SK-N-SH (cell line): ENCODE measurements around the gene CARS2.

Experiments
- CHD2 ChIP-seq: fragments of 150-350 bp; IDR thresholded peaks from 2 replicates; pipeline ENCODE4 v1.6.1; 2018; ENCODE audit warnings: low read length; ENCODE audit not compliant: partially characterized antibody
- CTCF ChIP-seq: fragments of 200-600 bp; sonication (generic); IDR thresholded peaks from 2 replicates; pipeline ENCODE4 v1.6.1; 2017; ENCODE audit warnings: antibody characterized with exemption, mild to moderate bottlenecking, moderate library complexity
- EZH2phosphoT487 ChIP-seq: fragments of 200-600 bp; sonication (generic); IDR thresholded peaks from 2 replicates; pipeline ENCODE4 v1.6.1; 2017; ENCODE audit warnings: low read depth, mixed run types, mild to moderate bottlenecking, antibody characterized with exemption, moderate library complexity, borderline replicate concordance
- JUND ChIP-seq: IDR thresholded peaks from 2 replicates; pipeline ENCODE4 v1.4.0; 2012
- MAX ChIP-seq: IDR thresholded peaks from 2 replicates; pipeline ENCODE4 v1.4.0; 2012; ENCODE audit warnings: low read depth
- MXI1 ChIP-seq: IDR thresholded peaks from 2 replicates; pipeline ENCODE4 v1.6.1; 2012; ENCODE audit warnings: mild to moderate bottlenecking, low read depth, low read length, improper control_type of control experiment
- NFIC ChIP-seq: IDR thresholded peaks from 2 replicates; pipeline ENCODE4 v1.4.0; 2012; ENCODE audit warnings: borderline replicate concordance
- POLR2AphosphoS5 ChIP-seq: IDR thresholded peaks from 2 replicates; pipeline ENCODE4 v1.6.1; 2012; ENCODE audit warnings: low read depth, low read length
- RAD21 ChIP-seq: IDR thresholded peaks from 2 replicates; pipeline ENCODE4 v1.6.1; 2012; ENCODE audit warnings: mild to moderate bottlenecking, low read length
- SIN3A ChIP-seq: IDR thresholded peaks from 2 replicates; pipeline ENCODE4 v1.6.1; 2012; ENCODE audit warnings: low read depth, mild to moderate bottlenecking, low read length, moderate library complexity, borderline replicate concordance
- TAF1 ChIP-seq: IDR thresholded peaks from 2 replicates; pipeline ENCODE4 v1.6.1; 2012; ENCODE audit warnings: low read depth, mild to moderate bottlenecking, low read length, moderate library complexity, borderline replicate concordance
- USF2 ChIP-seq: fragments of 150-350 bp; IDR thresholded peaks from 2 replicates; pipeline ENCODE4 v1.6.1; 2017; ENCODE audit warnings: antibody characterized with exemption, low read length, low read depth, borderline replicate concordance
- ZBTB33 ChIP-seq: IDR thresholded peaks from 2 replicates; pipeline ENCODE4 v1.4.0; 2012; ENCODE audit warnings: low read depth, borderline replicate concordance
- TF ChIP-seq, protein P1 (sequence below): IDR thresholded peaks from 2 replicates; pipeline ENCODE4 v1.6.1; 2012; ENCODE audit warnings: mild to moderate bottlenecking, low read depth, low read length, moderate library complexity

GRCh38 chr13:110737555-110737954, 31.6 kb upstream of the CARS2 start:
- no peak for TF ChIP-seq CTCF
- TF ChIP-seq MXI1, result no peak
- no peak for TF ChIP-seq SIN3A
- no peak for TF ChIP-seq POLR2AphosphoS5
- TF ChIP-seq MAX, result no peak
- TF ChIP-seq ZBTB33, result no peak
- no peak for TF ChIP-seq TAF1
- no peak for TF ChIP-seq NFIC
- no peak for TF ChIP-seq EZH2phosphoT487
- no peak for TF ChIP-seq JUND
- no peak for TF ChIP-seq USF2
- TF ChIP-seq, protein P1, sequence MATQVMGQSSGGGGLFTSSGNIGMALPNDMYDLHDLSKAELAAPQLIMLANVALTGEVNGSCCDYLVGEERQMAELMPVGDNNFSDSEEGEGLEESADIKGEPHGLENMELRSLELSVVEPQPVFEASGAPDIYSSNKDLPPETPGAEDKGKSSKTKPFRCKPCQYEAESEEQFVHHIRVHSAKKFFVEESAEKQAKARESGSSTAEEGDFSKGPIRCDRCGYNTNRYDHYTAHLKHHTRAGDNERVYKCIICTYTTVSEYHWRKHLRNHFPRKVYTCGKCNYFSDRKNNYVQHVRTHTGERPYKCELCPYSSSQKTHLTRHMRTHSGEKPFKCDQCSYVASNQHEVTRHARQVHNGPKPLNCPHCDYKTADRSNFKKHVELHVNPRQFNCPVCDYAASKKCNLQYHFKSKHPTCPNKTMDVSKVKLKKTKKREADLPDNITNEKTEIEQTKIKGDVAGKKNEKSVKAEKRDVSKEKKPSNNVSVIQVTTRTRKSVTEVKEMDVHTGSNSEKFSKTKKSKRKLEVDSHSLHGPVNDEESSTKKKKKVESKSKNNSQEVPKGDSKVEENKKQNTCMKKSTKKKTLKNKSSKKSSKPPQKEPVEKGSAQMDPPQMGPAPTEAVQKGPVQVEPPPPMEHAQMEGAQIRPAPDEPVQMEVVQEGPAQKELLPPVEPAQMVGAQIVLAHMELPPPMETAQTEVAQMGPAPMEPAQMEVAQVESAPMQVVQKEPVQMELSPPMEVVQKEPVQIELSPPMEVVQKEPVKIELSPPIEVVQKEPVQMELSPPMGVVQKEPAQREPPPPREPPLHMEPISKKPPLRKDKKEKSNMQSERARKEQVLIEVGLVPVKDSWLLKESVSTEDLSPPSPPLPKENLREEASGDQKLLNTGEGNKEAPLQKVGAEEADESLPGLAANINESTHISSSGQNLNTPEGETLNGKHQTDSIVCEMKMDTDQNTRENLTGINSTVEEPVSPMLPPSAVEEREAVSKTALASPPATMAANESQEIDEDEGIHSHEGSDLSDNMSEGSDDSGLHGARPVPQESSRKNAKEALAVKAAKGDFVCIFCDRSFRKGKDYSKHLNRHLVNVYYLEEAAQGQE, result no peak
- no peak for TF ChIP-seq CHD2
- TF ChIP-seq RAD21, result no peak
